ENCODE data around the gene HFE. TPM values are rescaled to one million over a fixed set of nuclear protein-coding genes. Genes with fewer than 3 reads are reported as not detected.
A peak's percentile ranks its signal among the peaks of the same experiment; 100 is the strongest.
"Not testable (repeated sequence)": the region's sequence is repeated elsewhere in the genome, so short reads cannot be mapped to it uniquely, and the experiment has no call there.

The HFE gene
- total and polyA plus RNA-seq, 2 donors from 2014 or later: 6.3 to 10.6 TPM

DNA sequence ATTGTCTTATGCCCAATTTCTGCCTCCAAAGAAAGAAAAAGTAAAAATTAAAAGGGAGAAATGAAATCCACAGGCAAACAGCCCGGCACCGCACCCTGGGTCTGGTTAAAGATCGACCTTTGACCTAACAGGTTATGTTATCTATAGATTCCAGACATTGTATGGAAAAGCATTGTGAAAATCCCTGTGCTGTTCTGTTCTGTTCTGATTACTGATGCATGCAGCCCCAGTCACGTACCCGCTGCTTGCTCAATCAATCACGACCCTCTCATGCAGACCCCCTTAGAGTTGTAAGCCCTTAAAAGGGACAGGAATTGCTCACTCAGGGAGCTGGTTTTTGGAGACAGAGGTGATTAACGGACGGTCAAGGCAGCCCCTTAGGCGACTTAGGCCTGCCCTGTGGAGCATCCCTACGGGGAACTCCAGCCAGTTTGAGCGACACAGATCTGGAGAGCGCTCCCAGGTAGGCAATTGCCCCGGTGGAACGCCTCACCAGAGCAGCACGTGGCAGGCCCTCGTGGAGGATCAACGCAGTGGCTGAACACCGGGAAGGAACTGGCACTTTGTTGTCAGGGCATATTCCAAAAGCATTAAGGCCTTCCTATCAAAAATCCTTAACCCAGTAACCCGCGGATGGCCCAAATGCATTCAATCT is 12.0 kb upstream of the HFE start:
- Histone ChIP-seq H3K27me3 (ENCODE audit: control insufficient read depth, insufficient read depth, low read length) (no peaks in the 10 kb centered on the region), H3K27ac (ENCODE audit: low read depth in 2 of 2, low read length in 2 of 2) (no peak overlapping the region), H3K9ac (ENCODE audit: low read length in 3 of 3) (no peak overlapping the region), H3K4me3 (ENCODE audit: low read length in 3 of 3) (no peak overlapping the region), H3K36me3 (ENCODE audit: control insufficient read depth in 2 of 3, insufficient read depth in 3 of 3, low read length in 3 of 3) (no peaks in the 10 kb centered on the region), H3K9me3 (ENCODE audit: control insufficient read depth in 2 of 3, insufficient read depth in 1 of 3, low read length in 3 of 3) (no peaks in the 10 kb centered on the region), H3K4me1 (ENCODE audit: control insufficient read depth in 2 of 3, insufficient read depth in 2 of 3, low read depth in 1 of 3, low read length in 3 of 3) (no peaks in the 10 kb centered on the region)
- intact Hi-C loops (cut with DNase I): no loop called here
- FAIRE-seq (no peak), DNase-seq (peak in 2 of 5 donors; percentile 26 to 29)
- TF ChIP-seq, protein P1, sequence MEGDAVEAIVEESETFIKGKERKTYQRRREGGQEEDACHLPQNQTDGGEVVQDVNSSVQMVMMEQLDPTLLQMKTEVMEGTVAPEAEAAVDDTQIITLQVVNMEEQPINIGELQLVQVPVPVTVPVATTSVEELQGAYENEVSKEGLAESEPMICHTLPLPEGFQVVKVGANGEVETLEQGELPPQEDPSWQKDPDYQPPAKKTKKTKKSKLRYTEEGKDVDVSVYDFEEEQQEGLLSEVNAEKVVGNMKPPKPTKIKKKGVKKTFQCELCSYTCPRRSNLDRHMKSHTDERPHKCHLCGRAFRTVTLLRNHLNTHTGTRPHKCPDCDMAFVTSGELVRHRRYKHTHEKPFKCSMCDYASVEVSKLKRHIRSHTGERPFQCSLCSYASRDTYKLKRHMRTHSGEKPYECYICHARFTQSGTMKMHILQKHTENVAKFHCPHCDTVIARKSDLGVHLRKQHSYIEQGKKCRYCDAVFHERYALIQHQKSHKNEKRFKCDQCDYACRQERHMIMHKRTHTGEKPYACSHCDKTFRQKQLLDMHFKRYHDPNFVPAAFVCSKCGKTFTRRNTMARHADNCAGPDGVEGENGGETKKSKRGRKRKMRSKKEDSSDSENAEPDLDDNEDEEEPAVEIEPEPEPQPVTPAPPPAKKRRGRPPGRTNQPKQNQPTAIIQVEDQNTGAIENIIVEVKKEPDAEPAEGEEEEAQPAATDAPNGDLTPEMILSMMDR (IDR thresholded peaks at IDR 0.05; ENCODE audit: borderline replicate concordance, extremely low read depth, insufficient read depth): no peak

DNA sequence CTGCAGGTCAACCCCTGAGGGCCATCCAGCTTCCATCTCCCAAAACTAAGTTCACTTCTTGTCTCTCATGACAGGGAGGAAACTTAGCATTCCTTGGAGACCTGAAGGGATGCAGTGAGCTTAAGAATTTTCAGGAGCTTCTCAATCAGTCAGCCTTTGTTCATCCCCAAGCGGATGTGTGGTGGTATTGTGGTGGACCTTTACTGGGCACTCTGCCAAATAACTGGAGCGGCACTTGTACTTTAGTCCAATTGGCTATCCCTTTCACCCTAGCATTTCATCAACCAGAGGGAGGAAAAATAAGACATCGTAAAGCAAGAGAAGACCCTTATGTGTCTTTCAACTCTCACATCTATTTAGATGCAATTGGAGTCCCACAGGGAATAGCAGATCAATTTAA is 9.2 kb upstream of the HFE start:
- intact Hi-C loops (cut with DNase I); H3K27me3 ChIP-seq (ENCODE audit: control insufficient read depth, insufficient read depth, low read length); H3K27ac ChIP-seq (ENCODE audit: low read depth in 2 of 2, low read length in 2 of 2); DNase-seq; FAIRE-seq; H3K9me3 ChIP-seq (ENCODE audit: control insufficient read depth in 2 of 3, insufficient read depth in 1 of 3, low read length in 3 of 3); H3K4me3 ChIP-seq (ENCODE audit: low read length in 3 of 3); H3K4me1 ChIP-seq (ENCODE audit: control insufficient read depth in 2 of 3, insufficient read depth in 2 of 3, low read depth in 1 of 3, low read length in 3 of 3); H3K9ac ChIP-seq (ENCODE audit: low read length in 3 of 3); H3K36me3 ChIP-seq (ENCODE audit: control insufficient read depth in 2 of 3, insufficient read depth in 3 of 3, low read length in 3 of 3): not testable (repeated sequence)

DNA sequence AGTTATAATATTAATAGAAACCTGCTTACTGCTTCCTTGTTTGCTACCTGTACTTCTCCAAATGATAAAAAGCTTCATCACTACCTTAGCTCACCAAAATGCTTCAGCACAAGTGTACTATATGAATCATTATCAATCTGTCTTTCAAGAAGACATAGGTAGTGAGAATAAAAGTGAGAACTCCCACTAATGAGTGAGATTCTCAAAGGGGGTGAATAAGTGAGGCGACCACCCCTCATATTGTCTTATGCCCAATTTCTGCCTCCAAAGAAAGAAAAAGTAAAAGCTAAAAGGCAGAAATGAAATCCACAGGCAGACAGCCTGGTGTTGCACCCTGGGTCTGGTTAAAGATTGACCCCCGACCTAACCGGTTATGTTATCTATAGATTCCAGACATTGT is 6.1 kb upstream of the HFE start:
- intact Hi-C loops (cut with DNase I); H3K9ac ChIP-seq (ENCODE audit: low read length in 3 of 3); FAIRE-seq; H3K27me3 ChIP-seq (ENCODE audit: control insufficient read depth, insufficient read depth, low read length); H3K27ac ChIP-seq (ENCODE audit: low read depth in 2 of 2, low read length in 2 of 2); DNase-seq; H3K4me1 ChIP-seq (ENCODE audit: control insufficient read depth in 2 of 3, insufficient read depth in 2 of 3, low read depth in 1 of 3, low read length in 3 of 3); H3K36me3 ChIP-seq (ENCODE audit: control insufficient read depth in 2 of 3, insufficient read depth in 3 of 3, low read length in 3 of 3); H3K9me3 ChIP-seq (ENCODE audit: control insufficient read depth in 2 of 3, insufficient read depth in 1 of 3, low read length in 3 of 3); H3K4me3 ChIP-seq (ENCODE audit: low read length in 3 of 3): not testable (repeated sequence)

DNA sequence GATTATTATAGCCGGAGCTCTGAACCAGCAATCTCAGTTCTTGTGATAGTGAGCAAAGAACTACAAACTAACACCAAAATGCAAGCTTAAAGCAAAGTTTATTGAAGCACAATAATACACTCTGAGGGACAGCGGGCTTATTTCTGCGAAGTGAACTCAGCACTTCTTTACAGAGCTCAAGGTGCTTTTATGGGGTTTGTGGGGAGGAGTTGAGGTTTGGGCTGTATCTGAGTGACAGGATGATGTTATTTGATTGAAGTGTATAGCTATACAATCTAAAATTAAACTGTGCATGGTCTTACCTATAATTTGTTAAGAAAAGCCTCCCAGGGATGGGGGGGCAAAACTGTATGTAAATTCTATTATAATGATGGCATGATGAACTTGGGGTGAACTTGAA is 1.0 kb upstream of the HFE start:
- TF ChIP-seq, protein P1 (IDR thresholded peaks at IDR 0.05; ENCODE audit: borderline replicate concordance, extremely low read depth, insufficient read depth): no peak
- Histone ChIP-seq H3K4me3 (ENCODE audit: low read length in 3 of 3) (no peak overlapping the region), H3K27me3 (ENCODE audit: control insufficient read depth, insufficient read depth, low read length) (no peaks in the 10 kb centered on the region), H3K27ac (ENCODE audit: low read depth in 2 of 2, low read length in 2 of 2) (no peak overlapping the region), H3K9ac (ENCODE audit: low read length in 3 of 3) (no peak overlapping the region), H3K9me3 (ENCODE audit: control insufficient read depth in 2 of 3, insufficient read depth in 1 of 3, low read length in 3 of 3) (no peaks in the 10 kb centered on the region), H3K4me1 (ENCODE audit: control insufficient read depth in 2 of 3, insufficient read depth in 2 of 3, low read depth in 1 of 3, low read length in 3 of 3) (peaks cover 6 to 16% (median 9%) of the 10 kb centered on the region in 3 donors), H3K36me3 (ENCODE audit: control insufficient read depth in 2 of 3, insufficient read depth in 3 of 3, low read length in 3 of 3) (no peaks in the 10 kb centered on the region)
- intact Hi-C loops (cut with DNase I): no loop called here
- no peak for FAIRE-seq
- no peak for DNase-seq
